Sigmoid colon (tissue), 7 donors: Measurements from ENCODE around the gene KLK10. TPM values are rescaled to one million over a fixed set of nuclear protein-coding genes. Genes with fewer than 3 reads are reported as not detected.

Experiments
- DNase-seq: peaks from one replicate; pipeline ENCODE4 v3.0.0-alpha.2; 2019
- H3K27ac ChIP-seq, 4 donors: fragments of 200-600 bp; sonication (generic); one replicate each; pipeline ENCODE4 v1.5.1; 2016 to 2019; ENCODE audit warnings: mild to moderate bottlenecking in 1 of 4
- H3K27me3 ChIP-seq, 3 donors: fragments of 200-600 bp; sonication (generic); one replicate each; pipeline ENCODE4 v1.5.1; 2019; ENCODE audit warnings: mild to moderate bottlenecking in 1 of 3
- H3K36me3 ChIP-seq, 4 donors: fragments of 200-600 bp; sonication (generic); one replicate each; pipeline ENCODE4 v1.5.1; 2016 to 2019
- H3K4me1 ChIP-seq, 4 donors: fragments of 200-600 bp; sonication (generic); one replicate each; pipeline ENCODE4 v1.5.1; 2017 to 2019
- H3K4me3 ChIP-seq, 4 donors: fragments of 200-600 bp; sonication (generic); one replicate each; pipeline ENCODE4 v1.5.1; 2017 to 2019; ENCODE audit warnings: mild to moderate bottlenecking in 2 of 4, moderate library complexity in 1 of 4
- H3K9me3 ChIP-seq, 4 donors: fragments of 200-600 bp in 3 of 4; sonication (generic) in 3 of 4; one replicate each; pipeline versions ENCODE4 v1.5.1 to v1.6.1; 2013 to 2019
- EP300 ChIP-seq, 4 donors: sonication (generic); formaldehyde crosslinking; IDR thresholded peaks; one replicate each; pipeline ENCODE4 v1.6.1; 2017; ENCODE audit warnings: antibody characterized with exemption in 4 of 4
- POLR2A ChIP-seq, 2 donors: fragments of 450-650 bp; IDR thresholded peaks; one replicate each; pipeline ENCODE4 v1.6.1; 2016; ENCODE audit warnings: antibody characterized with exemption in 2 of 2, mild to moderate bottlenecking in 2 of 2, moderate library complexity in 2 of 2
- POLR2AphosphoS5 ChIP-seq, 4 donors: sonication (generic); formaldehyde crosslinking; IDR thresholded peaks; one replicate each; pipeline ENCODE4 v1.6.1; 2017; ENCODE audit warnings: antibody characterized with exemption in 4 of 4
- WGBS, 2 donors: extraction: QIAGEN DNeasy Blood & Tissue Kit; methylation state at CpG; one replicate each; pipeline ENCODE4 v1.1.7; 2013; 5-methylcytosine and 5-hydroxymethylcytosine counted together
- intact Hi-C: fragments of 100-400 bp; cut with DNase I; formaldehyde crosslinking; loops from one replicate; pipeline ENCODE4 v1.15.1; 2023
- polyA plus RNA-seq, 3 donors: library from polyadenylated mRNA; stranded (reverse); fragments of 200-250 nt; gene quantifications; one replicate each; pipeline ENCODE4 v1.2.3, GENCODE V29; 2013
- total RNA-seq, 4 donors: library from RNA; depleted of rRNA; stranded (reverse); fragments of >200 nt; gene quantifications; one replicate each; pipeline ENCODE4 v1.1.0, GENCODE V29; 2016
- TF ChIP-seq, protein P1 (sequence below), 4 experiments: fragments of 450-650 bp in 3 of 4; fragments of 200-600 bp in 1 of 4; IDR thresholded peaks; one replicate each; pipeline ENCODE4 v1.5.1; 2016 to 2019; ENCODE audit warnings: antibody characterized with exemption in 4 of 4, mild to moderate bottlenecking in 3 of 4, moderate library complexity in 2 of 4
- donor health status: healthy with polysubstance abuse.
- donor health status: Bipolar disorder and iron deficiency.
- donor health status: healthy.

Gene KLK10
- total and polyA plus RNA-seq, 7 donors: 0.60 to 2.5 (median 0.69) TPM; not detected in 2

- DNase-seq: peak; percentile 46
- Histone ChIP-seq H3K36me3 (no peaks in the 10 kb centered on the region), H3K9me3 (no peaks in the 10 kb centered on the region), H3K4me1 (no peaks in the 10 kb centered on the region), H3K27me3 (peaks cover under 1 to 68% (median 26%) of the 10 kb centered on the region in 3 donors), H3K27ac (no peak overlapping the region), H3K4me3 (no peak overlapping the region)
- WGBS, 2 donors: 18 to 41% methylated on average over 14 of the region's 14 CpGs
- TF ChIP-seq POLR2AphosphoS5 (IDR thresholded peaks at IDR 0.05): no peak
- TF ChIP-seq, protein P1, sequence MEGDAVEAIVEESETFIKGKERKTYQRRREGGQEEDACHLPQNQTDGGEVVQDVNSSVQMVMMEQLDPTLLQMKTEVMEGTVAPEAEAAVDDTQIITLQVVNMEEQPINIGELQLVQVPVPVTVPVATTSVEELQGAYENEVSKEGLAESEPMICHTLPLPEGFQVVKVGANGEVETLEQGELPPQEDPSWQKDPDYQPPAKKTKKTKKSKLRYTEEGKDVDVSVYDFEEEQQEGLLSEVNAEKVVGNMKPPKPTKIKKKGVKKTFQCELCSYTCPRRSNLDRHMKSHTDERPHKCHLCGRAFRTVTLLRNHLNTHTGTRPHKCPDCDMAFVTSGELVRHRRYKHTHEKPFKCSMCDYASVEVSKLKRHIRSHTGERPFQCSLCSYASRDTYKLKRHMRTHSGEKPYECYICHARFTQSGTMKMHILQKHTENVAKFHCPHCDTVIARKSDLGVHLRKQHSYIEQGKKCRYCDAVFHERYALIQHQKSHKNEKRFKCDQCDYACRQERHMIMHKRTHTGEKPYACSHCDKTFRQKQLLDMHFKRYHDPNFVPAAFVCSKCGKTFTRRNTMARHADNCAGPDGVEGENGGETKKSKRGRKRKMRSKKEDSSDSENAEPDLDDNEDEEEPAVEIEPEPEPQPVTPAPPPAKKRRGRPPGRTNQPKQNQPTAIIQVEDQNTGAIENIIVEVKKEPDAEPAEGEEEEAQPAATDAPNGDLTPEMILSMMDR (IDR thresholded peaks at IDR 0.05): no peak
- no peak for TF ChIP-seq EP300 (IDR thresholded peaks at IDR 0.05)
- TF ChIP-seq POLR2A (IDR thresholded peaks at IDR 0.05): no peak
- intact Hi-C loops: no loop called here
Measured at GRCh38 chr19:51027126-51027806, 7.8 kb upstream of the KLK10 start.

DNA sequence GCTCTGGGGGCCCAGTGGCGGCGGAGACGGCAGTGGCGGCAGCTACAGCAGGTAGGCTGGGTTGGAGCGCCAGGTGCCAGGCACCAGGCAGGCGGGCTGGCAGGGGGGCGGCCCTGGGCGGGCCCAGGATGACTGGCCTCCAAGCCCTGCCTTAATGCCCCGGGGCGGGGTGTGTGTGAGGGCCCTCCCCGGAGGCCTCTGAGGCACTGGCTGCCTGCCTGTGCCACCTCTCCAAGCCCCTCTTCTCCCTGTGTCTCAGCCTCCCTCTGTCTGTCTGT is 7.0 kb upstream of the KLK10 start, which contains the start of gene KLK11:
Gene KLK11 (minus strand): TSS at position 63 of the 278 bp plus-strand sequence. CDS start 985 bp downstream, outside the sequence.
- 13 to 68% methylated on average over 11 of the region's 11 CpGs for WGBS, 2 donors
- H3K27me3 ChIP-seq: peaks cover 2 to 72% (median 26%) of the 10 kb centered on the region in 3 donors
- no peaks in the 10 kb centered on the region for H3K9me3 ChIP-seq
- TF ChIP-seq EP300 (IDR thresholded peaks at IDR 0.05): no peak
- no peak for TF ChIP-seq POLR2A (IDR thresholded peaks at IDR 0.05)
- TF ChIP-seq POLR2AphosphoS5 (IDR thresholded peaks at IDR 0.05): no peak
- TF ChIP-seq, protein P1 (IDR thresholded peaks at IDR 0.05): no peak
- no peaks in the 10 kb centered on the region for H3K36me3 ChIP-seq
- no peaks in the 10 kb centered on the region for H3K4me1 ChIP-seq
- H3K4me3 ChIP-seq: no peak within 1 kb of the TSS
- no peak for DNase-seq
- no peak within 1 kb of the TSS for H3K27ac ChIP-seq
- intact Hi-C loops: no loop called here

DNA sequence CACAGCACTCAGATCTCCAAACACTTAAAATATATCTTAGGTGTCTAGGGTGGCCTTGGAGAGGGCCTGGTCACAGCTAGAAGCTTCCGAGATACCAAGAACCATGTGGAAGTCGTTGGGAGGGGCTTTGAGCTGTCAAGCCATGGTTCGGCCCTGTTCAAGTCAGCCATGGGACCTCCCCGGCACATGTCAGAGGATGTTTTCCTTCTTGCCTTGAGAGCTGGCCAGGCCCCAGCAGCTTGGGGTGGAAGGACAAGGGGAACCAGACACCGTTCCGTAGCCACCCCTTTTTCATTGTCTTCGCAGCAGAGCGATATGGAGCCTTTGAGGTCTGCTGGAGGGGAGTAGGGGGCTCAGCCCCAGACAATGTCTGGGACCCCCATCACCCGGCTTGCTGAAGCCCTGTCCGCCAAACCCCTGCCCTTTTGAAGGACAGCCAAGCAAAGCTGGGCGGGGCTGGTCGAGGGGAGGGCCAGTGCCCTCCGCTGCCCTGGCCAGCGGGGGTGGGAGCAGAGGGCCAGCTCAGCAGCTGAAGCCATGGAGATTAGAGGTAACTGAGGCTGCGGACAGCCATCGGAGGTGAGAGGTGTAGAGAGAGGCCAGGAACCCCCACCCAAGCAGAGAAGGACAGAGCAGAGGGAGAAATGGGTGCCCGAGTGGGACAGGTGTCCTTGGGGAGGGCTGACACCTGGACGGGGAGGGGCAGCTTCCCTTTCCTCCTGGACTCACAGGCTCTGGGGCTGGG is 6.5 kb upstream of the KLK10 start:
- peak; percentile 51 for DNase-seq
- H3K27ac ChIP-seq: no peak overlapping the region
- H3K27me3 ChIP-seq: peaks cover 2 to 72% (median 26%) of the 10 kb centered on the region in 3 donors
- H3K4me1 ChIP-seq: no peaks in the 10 kb centered on the region
- 42 to 62% methylated on average over 18 of the region's 18 CpGs for WGBS, 2 donors
- no peak overlapping the region for H3K4me3 ChIP-seq
- H3K9me3 ChIP-seq: no peaks in the 10 kb centered on the region
- H3K36me3 ChIP-seq: no peaks in the 10 kb centered on the region
- intact Hi-C loops: no loop called here
- TF ChIP-seq EP300 (IDR thresholded peaks at IDR 0.05) (no peak), POLR2A (IDR thresholded peaks at IDR 0.05) (no peak), POLR2AphosphoS5 (IDR thresholded peaks at IDR 0.05) (no peak)

- Histone ChIP-seq H3K4me3 (no peak overlapping the region), H3K9me3 (no peaks in the 10 kb centered on the region), H3K4me1 (no peaks in the 10 kb centered on the region), H3K36me3 (no peaks in the 10 kb centered on the region), H3K27me3 (peaks cover 2 to 75% (median 26%) of the 10 kb centered on the region in 3 donors), H3K27ac (no peak overlapping the region)
- TF ChIP-seq POLR2A (IDR thresholded peaks at IDR 0.05) (no peak), POLR2AphosphoS5 (IDR thresholded peaks at IDR 0.05) (no peak), EP300 (IDR thresholded peaks at IDR 0.05) (no peak)
- no peak for DNase-seq
- intact Hi-C loops: no loop called here
- 78 to 88% methylated on average over 6 of the region's 6 CpGs for WGBS, 2 donors
Measured at GRCh38 chr19:51025401-51025800, 5.9 kb upstream of the KLK10 start.

- Histone ChIP-seq H3K9me3 (no peaks in the 10 kb centered on the region), H3K4me1 (no peaks in the 10 kb centered on the region), H3K36me3 (no peaks in the 10 kb centered on the region), H3K27ac (no peak overlapping the region), H3K4me3 (no peak overlapping the region), H3K27me3 (peaks cover 2 to 80% (median 27%) of the 10 kb centered on the region in 3 donors)
- WGBS, 2 donors: 27 to 48% methylated on average over 5 of the region's 5 CpGs
- no peak for DNase-seq
- TF ChIP-seq EP300 (IDR thresholded peaks at IDR 0.05) (no peak), POLR2AphosphoS5 (IDR thresholded peaks at IDR 0.05) (no peak), POLR2A (IDR thresholded peaks at IDR 0.05) (no peak)
- TF ChIP-seq, protein P1 (IDR thresholded peaks at IDR 0.05): no peak
- intact Hi-C loops: loop anchor here (5.0 kb wide), 1 partner anchor 142 kb away; no protein-coding TSS in a partner anchor
Measured at GRCh38 chr19:51024924-51025323, 5.4 kb upstream of the KLK10 start.
